Measurements from ENCODE around the gene BRIP1. TPM values are rescaled to one million over a fixed set of nuclear protein-coding genes. Genes with fewer than 3 reads are reported as not detected.

BRIP1 gene
- total and polyA plus RNA-seq, 2 experiments from 2014 or later = 2.2 to 4.0 TPM

DNA sequence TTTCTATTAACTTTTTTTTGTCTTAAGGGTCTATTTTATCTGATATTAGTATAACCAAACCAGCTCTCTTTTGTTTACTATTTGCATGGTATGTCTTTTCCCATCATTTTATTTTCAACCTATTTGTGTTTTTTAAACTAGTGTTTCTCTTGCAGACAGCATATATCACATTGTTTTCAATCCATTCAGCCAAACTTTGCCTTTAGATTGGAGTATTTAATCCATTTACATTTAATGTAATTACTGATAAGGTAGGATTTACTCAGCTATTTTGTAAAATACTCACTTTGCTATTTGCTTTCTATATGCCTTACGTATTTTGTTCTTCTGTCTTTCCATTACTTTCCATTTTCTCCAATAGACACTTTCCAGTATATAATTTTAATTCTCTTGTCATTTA, 164.3 kb downstream of the BRIP1 start:
- no peak for TF ChIP-seq EZH2 (IDR thresholded peaks at IDR 0.05; ENCODE audit: insufficient read depth, poor library complexity, severe bottlenecking)
- Histone ChIP-seq H3K9ac (no peak overlapping the region), H3K4me1 (ENCODE audit: insufficient read depth) (no peaks in the 10 kb centered on the region), H3K36me3 (ENCODE audit: low read depth) (peaks cover 4% of the 10 kb centered on the region; the same call in 1 of the 2 replicates), H3K9me3 (ENCODE audit: low read depth) (peaks cover 8% of the 10 kb centered on the region), H3K27ac (no peak overlapping the region), H2AFZ (no peak overlapping the region), H3K4me3 (no peak overlapping the region), H3K79me2 (ENCODE audit: insufficient read depth) (no peaks in the 10 kb centered on the region), H3K27me3 (replicated peaks; ENCODE audit: insufficient read depth) (no peaks in the 10 kb centered on the region), H3K9me2 (ENCODE audit: insufficient read depth) (no peaks in the 10 kb centered on the region), H3F3A (ENCODE audit: insufficient read depth) (no peaks in the 10 kb centered on the region), H3K4me2 (ENCODE audit: unreplicated experiment) (no peak overlapping the region), H4K20me1 (ENCODE audit: insufficient read depth) (no peaks in the 10 kb centered on the region)
- WGBS, 2 experiments (ENCODE audit: low coverage in 1 of 2, low lambda C conversion rate in 2 of 2, missing lambda C conversion rate in 2 of 2) = 96 to 100% methylated on average over 1 of the region's 1 CpG
- no peak for DNase-seq
- in situ Hi-C loops (cut with MboI) = no loop called here

DNA sequence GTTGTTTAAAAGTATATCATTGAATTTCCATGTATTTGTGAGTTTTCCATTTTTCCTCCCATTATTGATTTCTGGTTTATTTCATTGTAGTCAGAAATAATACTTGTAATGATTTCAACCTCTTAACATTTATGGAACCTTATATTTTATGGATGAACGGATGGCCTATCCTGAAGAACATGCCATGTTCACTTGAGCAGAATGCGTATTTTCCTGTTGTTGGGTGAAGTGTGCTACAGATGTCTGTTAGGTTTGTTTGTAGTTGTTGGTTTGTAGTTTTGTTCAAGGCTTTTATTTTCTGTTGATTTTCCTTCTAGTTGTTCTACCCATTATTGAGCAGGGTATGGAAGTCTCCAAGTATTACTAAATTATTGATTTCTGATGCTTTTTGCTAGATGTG, 165.1 kb downstream of the BRIP1 start:
- Histone ChIP-seq H3K4me1 (ENCODE audit: insufficient read depth) (no peaks in the 10 kb centered on the region), H3K36me3 (ENCODE audit: low read depth) (peaks cover 4% of the 10 kb centered on the region; the same call in 1 of the 2 replicates), H3K9ac (no peak overlapping the region), H3K4me3 (no peak overlapping the region), H3K79me2 (ENCODE audit: insufficient read depth) (no peaks in the 10 kb centered on the region), H3K9me3 (ENCODE audit: low read depth) (peaks cover 8% of the 10 kb centered on the region), H2AFZ (no peak overlapping the region), H3K27ac (no peak overlapping the region), H3F3A (ENCODE audit: insufficient read depth) (no peaks in the 10 kb centered on the region), H4K20me1 (ENCODE audit: insufficient read depth) (no peaks in the 10 kb centered on the region), H3K27me3 (replicated peaks; ENCODE audit: insufficient read depth) (no peaks in the 10 kb centered on the region), H3K9me2 (ENCODE audit: insufficient read depth) (no peaks in the 10 kb centered on the region), H3K4me2 (ENCODE audit: unreplicated experiment) (no peak overlapping the region)
- 95 to 100% methylated on average over 2 of the region's 2 CpGs for WGBS, 2 experiments (ENCODE audit: low coverage in 1 of 2, low lambda C conversion rate in 2 of 2, missing lambda C conversion rate in 2 of 2)
- in situ Hi-C loops (cut with MboI) = no loop called here
- DNase-seq = no peak
- no peak for TF ChIP-seq EZH2 (IDR thresholded peaks at IDR 0.05; ENCODE audit: insufficient read depth, poor library complexity, severe bottlenecking)
- no peak for TF ChIP-seq EZH2phosphoT487 (IDR thresholded peaks at IDR 0.05; ENCODE audit: insufficient read depth, low read depth)

DNA sequence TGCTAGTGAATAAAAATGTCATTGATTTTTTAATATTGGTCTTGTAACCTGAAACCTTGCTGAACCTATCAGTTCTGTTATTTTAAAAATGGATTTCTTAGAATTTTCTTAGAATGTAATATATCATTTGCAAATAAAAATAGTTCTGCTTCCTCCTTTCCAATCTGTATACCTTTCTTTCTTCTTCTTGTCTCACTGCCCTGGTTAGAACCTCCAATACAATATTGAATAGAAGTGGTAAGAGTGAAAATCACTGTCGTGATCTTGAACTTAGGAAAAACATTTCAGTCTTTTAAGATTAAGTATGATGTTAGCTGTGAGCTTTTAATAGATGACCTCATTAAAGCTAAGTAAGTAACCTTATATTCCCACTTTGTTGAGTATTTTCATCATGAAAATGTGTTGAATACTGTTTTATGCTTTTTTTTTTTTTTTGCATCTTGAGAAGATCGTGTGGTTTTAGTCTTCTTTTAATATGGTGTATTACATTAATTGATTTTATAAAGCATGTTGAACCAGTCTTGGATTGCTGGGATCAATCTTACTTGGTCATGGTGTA, 167.5 kb downstream of the BRIP1 start:
- Histone ChIP-seq H3K9ac (no peak overlapping the region), H3F3A (ENCODE audit: insufficient read depth) (no peaks in the 10 kb centered on the region), H3K4me1 (ENCODE audit: insufficient read depth) (no peaks in the 10 kb centered on the region), H2AFZ (no peak overlapping the region), H3K4me3 (no peak overlapping the region), H3K27me3 (replicated peaks; ENCODE audit: insufficient read depth) (no peaks in the 10 kb centered on the region), H3K9me2 (ENCODE audit: insufficient read depth) (no peaks in the 10 kb centered on the region), H4K20me1 (ENCODE audit: insufficient read depth) (no peaks in the 10 kb centered on the region), H3K9me3 (ENCODE audit: low read depth) (peaks cover 7% of the 10 kb centered on the region), H3K27ac (no peak overlapping the region), H3K36me3 (ENCODE audit: low read depth) (peaks cover 4% of the 10 kb centered on the region; the same call in 1 of the 2 replicates), H3K79me2 (ENCODE audit: insufficient read depth) (no peaks in the 10 kb centered on the region), H3K4me2 (ENCODE audit: unreplicated experiment) (no peak overlapping the region)
- 72 to 83% methylated on average over 2 of the region's 2 CpGs for WGBS, 2 experiments (ENCODE audit: low coverage in 1 of 2, low lambda C conversion rate in 2 of 2, missing lambda C conversion rate in 2 of 2)
- DNase-seq = no peak
- in situ Hi-C loops (cut with MboI) = no loop called here
- TF ChIP-seq EZH2 (IDR thresholded peaks at IDR 0.05; ENCODE audit: insufficient read depth, poor library complexity, severe bottlenecking) = no peak
- no peak for TF ChIP-seq EZH2phosphoT487 (IDR thresholded peaks at IDR 0.05; ENCODE audit: insufficient read depth, low read depth)

DNA sequence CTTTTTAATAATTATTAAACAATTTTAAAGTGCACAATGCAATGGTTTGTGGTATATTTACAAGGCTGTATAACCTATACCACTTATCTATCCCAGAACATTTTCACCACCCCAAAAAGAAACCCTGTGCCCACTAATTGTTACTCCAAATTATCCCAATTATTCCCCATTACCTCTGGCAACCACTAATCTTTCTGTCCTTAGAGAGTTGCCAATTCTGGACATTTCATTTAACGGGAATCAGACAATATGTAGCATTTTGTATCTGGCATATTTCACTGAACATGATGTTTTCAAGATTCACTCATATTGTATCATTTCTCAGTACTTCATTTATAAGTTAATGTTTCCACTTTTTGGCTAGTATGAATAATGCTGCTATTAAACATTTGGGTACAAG, 169.2 kb downstream of the BRIP1 start:
- Histone ChIP-seq H2AFZ (no peak overlapping the region), H3K4me1 (ENCODE audit: insufficient read depth) (no peaks in the 10 kb centered on the region), H3K9ac (no peak overlapping the region), H3K9me3 (ENCODE audit: low read depth) (no peaks in the 10 kb centered on the region), H3K27ac (no peak overlapping the region), H3F3A (ENCODE audit: insufficient read depth) (no peaks in the 10 kb centered on the region), H3K4me2 (ENCODE audit: unreplicated experiment) (no peak overlapping the region), H3K9me2 (ENCODE audit: insufficient read depth) (no peaks in the 10 kb centered on the region), H3K4me3 (no peak overlapping the region), H4K20me1 (ENCODE audit: insufficient read depth) (no peaks in the 10 kb centered on the region), H3K27me3 (replicated peaks; ENCODE audit: insufficient read depth) (no peaks in the 10 kb centered on the region), H3K79me2 (ENCODE audit: insufficient read depth) (no peaks in the 10 kb centered on the region), H3K36me3 (ENCODE audit: low read depth) (peaks cover 4% of the 10 kb centered on the region; the same call in 1 of the 2 replicates)
- 92 to 95% methylated on average over 1 of the region's 1 CpG for WGBS, 2 experiments (ENCODE audit: low coverage in 1 of 2, low lambda C conversion rate in 2 of 2, missing lambda C conversion rate in 2 of 2)
- in situ Hi-C loops (cut with MboI) = no loop called here
- no peak for TF ChIP-seq EZH2phosphoT487 (IDR thresholded peaks at IDR 0.05; ENCODE audit: insufficient read depth, low read depth)
- TF ChIP-seq EZH2 (IDR thresholded peaks at IDR 0.05; ENCODE audit: insufficient read depth, poor library complexity, severe bottlenecking) = no peak
- DNase-seq = no peak

Measured in GM23248 (cell line).